ENCODE data around the gene TACC2. TPM values are rescaled to one million over a fixed set of nuclear protein-coding genes. Genes with fewer than 3 reads are reported as not detected.

The TACC2 gene
- total RNA-seq, 2 experiments from 2014 or later = not detected

GRCh38 chr10:122263971-122264370, 275.0 kb downstream of the TACC2 start:
- H3K36me3 ChIP-seq (ENCODE audit: insufficient read depth, low read length) = no peaks in the 10 kb centered on the region
- Mint-ChIP-seq H3K27me3 (peaks cover 47% of the 10 kb centered on the region), H3K4me3 (no peak overlapping the region), H3K4me1 (ENCODE audit: low read depth) (no peaks in the 10 kb centered on the region), H3K27ac (no peak overlapping the region), H3K9me3 (peaks cover 11% of the 10 kb centered on the region), H3K36me3 (ENCODE audit: low read depth) (no peaks in the 10 kb centered on the region)
- H3K4me3 ChIP-seq (ENCODE audit: low read length) = no peak overlapping the region
- no peaks in the 10 kb centered on the region for H3K4me1 ChIP-seq (ENCODE audit: insufficient read depth, low read length)
- ATAC-seq (ENCODE audit: poor library complexity) (no peak), DNase-seq (no peak)
- H3K27me3 ChIP-seq (ENCODE audit: control insufficient read depth in 1 of 2, insufficient read depth in 2 of 2, low read length in 2 of 2) = peaks cover 2 to 10% of the 10 kb centered on the region in 2 experiments
- no peak overlapping the region for H3K27ac ChIP-seq (ENCODE audit: low read depth in 1 of 2, low read length in 2 of 2)
- intact Hi-C loops (cut with DNase I, micrococcal nuclease) = loop anchor here in 1 of 2 experiments (10.0 kb wide), 1 partner anchor 441 kb away; no protein-coding TSS in a partner anchor
- H3K9me3 ChIP-seq (ENCODE audit: control insufficient read depth in 1 of 2, insufficient read depth in 1 of 2, low read length in 2 of 2) = peaks cover 5 to 9% of the 10 kb centered on the region in 2 experiments
- ChIA-PET POLR2A (no interaction called here), CTCF (interaction anchor here (0.7 kb wide), 1 partner anchor 183 kb away, joined by 3 read pairs; no protein-coding TSS in a partner anchor)
- TF ChIP-seq CTCF (IDR thresholded peaks at IDR 0.05) = no peak

- H3K27ac ChIP-seq (ENCODE audit: low read depth in 1 of 2, low read length in 2 of 2) = no peak overlapping the region
- DNase-seq = no peak
Observed at GRCh38 chr10:122264436-122264835, 275.5 kb downstream of the TACC2 start.

GRCh38 chr10:122264931-122265330, 276.0 kb downstream of the TACC2 start:
- H3K9me3 Mint-ChIP-seq = peaks cover 11% of the 10 kb centered on the region
- no peaks in the 10 kb centered on the region for H3K4me1 ChIP-seq (ENCODE audit: insufficient read depth, low read length)
- no peaks in the 10 kb centered on the region for H3K36me3 Mint-ChIP-seq (ENCODE audit: low read depth)
- H3K27me3 Mint-ChIP-seq = peaks cover 49% of the 10 kb centered on the region
- ChIA-PET CTCF (no interaction called here), POLR2A (no interaction called here)
- H3K4me3 Mint-ChIP-seq = no peak overlapping the region
- no peak overlapping the region for H3K27ac ChIP-seq (ENCODE audit: low read depth in 1 of 2, low read length in 2 of 2)
- DNase-seq (no peak), ATAC-seq (ENCODE audit: poor library complexity) (no peak)
- TF ChIP-seq CTCF (IDR thresholded peaks at IDR 0.05) = no peak
- H3K4me3 ChIP-seq (ENCODE audit: low read length) = no peak overlapping the region
- peaks cover 5 to 9% of the 10 kb centered on the region in 2 experiments for H3K9me3 ChIP-seq (ENCODE audit: control insufficient read depth in 1 of 2, insufficient read depth in 1 of 2, low read length in 2 of 2)
- intact Hi-C loops (cut with DNase I, micrococcal nuclease) = loop anchor here in 1 of 2 experiments (10.0 kb wide), 1 partner anchor 440 kb away; no protein-coding TSS in a partner anchor
- no peaks in the 10 kb centered on the region for H3K36me3 ChIP-seq (ENCODE audit: insufficient read depth, low read length)
- no peaks in the 10 kb centered on the region for H3K4me1 Mint-ChIP-seq (ENCODE audit: low read depth)
- H3K27me3 ChIP-seq (ENCODE audit: control insufficient read depth in 1 of 2, insufficient read depth in 2 of 2, low read length in 2 of 2) = peaks cover 0 to 10% of the 10 kb centered on the region in 2 experiments
- H3K27ac Mint-ChIP-seq = no peak overlapping the region

More at GRCh38 chr10:122264436-122264835, 275.5 kb downstream of the TACC2 start:
- no peaks in the 10 kb centered on the region for H3K36me3 Mint-ChIP-seq (ENCODE audit: low read depth)
- Histone ChIP-seq H3K4me1 (ENCODE audit: insufficient read depth, low read length) (no peaks in the 10 kb centered on the region), H3K36me3 (ENCODE audit: insufficient read depth, low read length) (no peaks in the 10 kb centered on the region), H3K4me3 (ENCODE audit: low read length) (no peak overlapping the region), H3K9me3 (ENCODE audit: control insufficient read depth in 1 of 2, insufficient read depth in 1 of 2, low read length in 2 of 2) (peaks cover 5 to 9% of the 10 kb centered on the region in 2 experiments), H3K27me3 (ENCODE audit: control insufficient read depth in 1 of 2, insufficient read depth in 2 of 2, low read length in 2 of 2) (peaks cover 0 to 10% of the 10 kb centered on the region in 2 experiments)
- peaks cover 11% of the 10 kb centered on the region for H3K9me3 Mint-ChIP-seq
- no peak for TF ChIP-seq CTCF (IDR thresholded peaks at IDR 0.05)
- H3K27ac Mint-ChIP-seq = no peak overlapping the region
- peaks cover 49% of the 10 kb centered on the region for H3K27me3 Mint-ChIP-seq
- ChIA-PET POLR2A (no interaction called here), CTCF (no interaction called here)
- intact Hi-C loops (cut with DNase I, micrococcal nuclease) = loop anchor here in 1 of 2 experiments (10.0 kb wide), 1 partner anchor 440 kb away; no protein-coding TSS in a partner anchor
- ATAC-seq (ENCODE audit: poor library complexity) = no peak
- no peaks in the 10 kb centered on the region for H3K4me1 Mint-ChIP-seq (ENCODE audit: low read depth)
- no peak overlapping the region for H3K4me3 Mint-ChIP-seq
